Activated naive CD8-positive, alpha-beta T cell treated with anti-CD3 and anti-CD28 coated beads, Interleukin-2, amount 10 ng/mL, durations not matched to agents 7 days and 5 days (primary cell): ENCODE data around the gene ZNF814. TPM values are rescaled to one million over a fixed set of nuclear protein-coding genes. Genes with fewer than 3 reads are reported as not detected.
A peak's percentile ranks its signal among the peaks of the same experiment; 100 is the strongest.
"Not testable (repeated sequence)": the region's sequence is repeated elsewhere in the genome, so short reads cannot be mapped to it uniquely, and the experiment has no call there.

ENCODE experiments used
- ATAC-seq: fragments of 150-1000 bp; cut with Tn5 transposase; one replicate; pipeline ENCODE4 v1.10.0; 2021; ENCODE audit warnings: low read depth, moderate library complexity
- POLR2A ChIA-PET: fragments of 350-600 bp; sonication (Branson Sonifier 250); formaldehyde crosslinking; loops from one replicate; lab custom pipeline; 2021; ENCODE audit warnings: antibody characterized with exemption; lab: Charles Lee
- DNase-seq: peaks from one replicate; pipeline ENCODE4 v3.0.0; 2021
- H3K27ac Mint-ChIP-seq: one replicate; pipeline ENCODE4 v1.8.0; 2022; ENCODE audit warnings: mild to moderate bottlenecking, mixed read lengths
- H3K27me3 Mint-ChIP-seq: one replicate; pipeline ENCODE4 v1.8.0; 2022; ENCODE audit warnings: mild to moderate bottlenecking, moderate library complexity, mixed read lengths
- H3K36me3 Mint-ChIP-seq: one replicate; pipeline ENCODE4 v1.8.0; 2021; ENCODE audit warnings: mild to moderate bottlenecking, mixed read lengths
- H3K4me1 Mint-ChIP-seq: one replicate; pipeline ENCODE4 v1.8.0; 2021; ENCODE audit warnings: mixed read lengths
- H3K4me3 Mint-ChIP-seq: one replicate; pipeline ENCODE4 v1.8.0; 2022; ENCODE audit warnings: mild to moderate bottlenecking, moderate library complexity, mixed read lengths
- H3K9me3 Mint-ChIP-seq: one replicate; pipeline ENCODE4 v1.8.0; 2021; ENCODE audit warnings: mixed read lengths
- total RNA-seq, 2 experiments: library from RNA; stranded (reverse); gene quantifications; one replicate each; pipeline ENCODE4 v1.2.3, GENCODE V29; 2021

ZNF814 gene
- total RNA-seq = 10 to 100 TPM; 38.4 to 43.3 TPM

GRCh38 chr19:57888560-57889231 lies at the start of gene ZNF814:
Gene ZNF814 (minus strand): TSS chr19:57889037. CDS start chr19:57888802, 235 bp downstream.
- ATAC-seq (peak; percentile 89), DNase-seq (peak; percentile 87)
- peak within 1 kb of the TSS; percentile 93 for H3K4me3 Mint-ChIP-seq
- peak within 1 kb of the TSS; percentile 89 for H3K27ac Mint-ChIP-seq
- POLR2A ChIA-PET = interaction anchor here (0.9 to 2.9 kb wide), 4 partner anchors 28 to 296 kb away, joined by 3 to 12 read pairs (median 8); partner anchors contain the start of genes ZNF417 and ZNF776
- peaks cover 44% of the 10 kb centered on the region for H3K36me3 Mint-ChIP-seq
- peaks cover 20% of the 10 kb centered on the region for H3K9me3 Mint-ChIP-seq
- H3K4me1 Mint-ChIP-seq = peaks cover 18% of the 10 kb centered on the region
- H3K27me3 Mint-ChIP-seq = no peaks in the 10 kb centered on the region

GRCh38 chr19:57935731-57936130 lies 46.9 kb upstream of the ZNF814 start:
- DNase-seq = no peak
- Mint-ChIP-seq H3K27me3 (no peaks in the 10 kb centered on the region), H3K36me3 (peaks cover 79% of the 10 kb centered on the region), H3K4me1 (peaks cover 9% of the 10 kb centered on the region), H3K4me3 (peak overlapping the region; percentile 94), H3K27ac (no peak overlapping the region), H3K9me3 (peaks cover 30% of the 10 kb centered on the region)
- POLR2A ChIA-PET = interaction anchor here (1.0 to 1.8 kb wide), 7 partner anchors 9 to 189 kb away, joined by 3 to 8 read pairs (median 3); partner anchors contain the start of genes ZNF417, ZNF606, ZNF776 and ZSCAN18
- ATAC-seq = no peak

GRCh38 chr19:57934820-57935665 lies 46.2 kb upstream of the ZNF814 start, which contains the start of gene ZNF418:
Gene ZNF418 (minus strand): TSS chr19:57935402. CDS start chr19:57933822, 1,580 bp downstream.
- Mint-ChIP-seq H3K27ac (peak within 1 kb of the TSS; percentile 96), H3K4me3 (peak within 1 kb of the TSS; percentile 94), H3K9me3 (peaks cover 32% of the 10 kb centered on the region), H3K36me3 (peaks cover 81% of the 10 kb centered on the region), H3K4me1 (peaks cover 9% of the 10 kb centered on the region), H3K27me3 (no peaks in the 10 kb centered on the region)
- POLR2A ChIA-PET = interaction anchor here (1.0 to 1.8 kb wide), 7 partner anchors 9 to 189 kb away, joined by 3 to 8 read pairs (median 3); partner anchors contain the start of genes ZNF417, ZNF606, ZNF776 and ZSCAN18
- DNase-seq (peak; percentile 69), ATAC-seq (peak; percentile 93)

GRCh38 chr19:57927587-57927986 lies 38.8 kb upstream of the ZNF814 start:
- no peaks in the 10 kb centered on the region for H3K4me1 Mint-ChIP-seq
- no peak for ATAC-seq
- POLR2A ChIA-PET = no interaction called here
- DNase-seq = no peak
- peaks cover 33% of the 10 kb centered on the region for H3K9me3 Mint-ChIP-seq
- H3K36me3 Mint-ChIP-seq = peaks cover 65% of the 10 kb centered on the region
- no peaks in the 10 kb centered on the region for H3K27me3 Mint-ChIP-seq
- H3K4me3 Mint-ChIP-seq = no peak overlapping the region
- no peak overlapping the region for H3K27ac Mint-ChIP-seq

- POLR2A ChIA-PET = interaction anchor here (0.8 to 1.9 kb wide), 12 partner anchors 19 to 430 kb away, joined by 3 to 11 read pairs (median 6); partner anchors contain the start of genes ZNF134, ZNF135, ZNF418 and ZNF551
- Mint-ChIP-seq H3K9me3 (peaks cover 21% of the 10 kb centered on the region), H3K4me1 (peaks cover 20% of the 10 kb centered on the region), H3K36me3 (peaks cover 67% of the 10 kb centered on the region), H3K27ac (peak within 1 kb of the TSS; percentile 98), H3K4me3 (peak within 1 kb of the TSS; percentile 95)
- ATAC-seq (peak; percentile 97), DNase-seq (peak; percentile 78)
- not testable (repeated sequence) for H3K27me3 Mint-ChIP-seq
These were observed 27.5 kb upstream of the ZNF814 start, which contains the start of gene ZNF417 for GRCh38 chr19:57916168-57916995. Gene ZNF417 (minus strand): TSS chr19:57916592. CDS start chr19:57916411, 181 bp downstream.

- Mint-ChIP-seq H3K4me1 (peaks cover 20% of the 10 kb centered on the region), H3K9me3 (peaks cover 24% of the 10 kb centered on the region), H3K4me3 (peak overlapping the region; percentile 18), H3K27me3 (no peaks in the 10 kb centered on the region), H3K27ac (no peak overlapping the region), H3K36me3 (peaks cover 69% of the 10 kb centered on the region)
- no peak for DNase-seq
- no peak for ATAC-seq
- POLR2A ChIA-PET = interaction anchor here (0.6 kb wide), 1 partner anchor 578 kb away, joined by 3 read pairs; no protein-coding TSS in a partner anchor
These were observed 25.7 kb upstream of the ZNF814 start for GRCh38 chr19:57914531-57914930.

- POLR2A ChIA-PET = no interaction called here
- no peak for ATAC-seq
- H3K4me1 Mint-ChIP-seq = peaks cover 5% of the 10 kb centered on the region
- no peaks in the 10 kb centered on the region for H3K27me3 Mint-ChIP-seq
- H3K9me3 Mint-ChIP-seq = peaks cover 16% of the 10 kb centered on the region
- no peak for DNase-seq
- no peak overlapping the region for H3K4me3 Mint-ChIP-seq
- H3K36me3 Mint-ChIP-seq = peaks cover 64% of the 10 kb centered on the region
- H3K27ac Mint-ChIP-seq = no peak overlapping the region
These were observed 18.6 kb upstream of the ZNF814 start for GRCh38 chr19:57907394-57907793.

GRCh38 chr19:57905258-57905657 lies 16.4 kb upstream of the ZNF814 start:
- H3K36me3 Mint-ChIP-seq = peaks cover 52% of the 10 kb centered on the region
- ATAC-seq = no peak
- DNase-seq = no peak
- H3K4me1 Mint-ChIP-seq = peaks cover 5% of the 10 kb centered on the region
- peaks cover 8% of the 10 kb centered on the region for H3K9me3 Mint-ChIP-seq
- H3K27me3 Mint-ChIP-seq = no peaks in the 10 kb centered on the region
- no peak overlapping the region for H3K4me3 Mint-ChIP-seq
- POLR2A ChIA-PET = no interaction called here
- no peak overlapping the region for H3K27ac Mint-ChIP-seq

GRCh38 chr19:57903618-57904184 lies 14.9 kb upstream of the ZNF814 start:
- no peak overlapping the region for H3K4me3 Mint-ChIP-seq
- POLR2A ChIA-PET = no interaction called here
- H3K27ac Mint-ChIP-seq = peak overlapping the region; percentile 25
- H3K9me3 Mint-ChIP-seq = peaks cover 8% of the 10 kb centered on the region
- H3K36me3 Mint-ChIP-seq = peaks cover 43% of the 10 kb centered on the region
- DNase-seq (no peak), ATAC-seq (no peak)
- H3K27me3 Mint-ChIP-seq = no peaks in the 10 kb centered on the region
- peaks cover 5% of the 10 kb centered on the region for H3K4me1 Mint-ChIP-seq

GRCh38 chr19:57900311-57900710 lies 11.5 kb upstream of the ZNF814 start:
- H3K4me3 Mint-ChIP-seq = no peak overlapping the region
- DNase-seq = no peak
- H3K36me3 Mint-ChIP-seq = peaks cover 23% of the 10 kb centered on the region
- ATAC-seq = no peak
- POLR2A ChIA-PET = no interaction called here
- peaks cover 5% of the 10 kb centered on the region for H3K4me1 Mint-ChIP-seq
- no peaks in the 10 kb centered on the region for H3K27me3 Mint-ChIP-seq
- H3K27ac Mint-ChIP-seq = no peak overlapping the region
- no peaks in the 10 kb centered on the region for H3K9me3 Mint-ChIP-seq

GRCh38 chr19:57890706-57891105 lies 1.9 kb upstream of the ZNF814 start:
- not testable (repeated sequence) for H3K4me3 Mint-ChIP-seq, ATAC-seq, H3K27ac Mint-ChIP-seq, DNase-seq, H3K27me3 Mint-ChIP-seq
- Mint-ChIP-seq H3K9me3 (peaks cover 12% of the 10 kb centered on the region), H3K4me1 (peaks cover 18% of the 10 kb centered on the region), H3K36me3 (peaks cover 28% of the 10 kb centered on the region)
- POLR2A ChIA-PET = interaction anchor here (0.6 kb wide), 1 partner anchor 461 kb away, joined by 3 read pairs; no protein-coding TSS in a partner anchor

GRCh38 chr19:57888107-57888559 lies 704 bp downstream of the ZNF814 start:
- H3K4me1 Mint-ChIP-seq = peaks cover 18% of the 10 kb centered on the region
- POLR2A ChIA-PET = interaction anchor here (0.9 to 2.9 kb wide), 5 partner anchors 28 to 453 kb away, joined by 3 to 12 read pairs (median 7); partner anchors contain the start of genes ZNF417 and ZNF776
- no peaks in the 10 kb centered on the region for H3K27me3 Mint-ChIP-seq
- DNase-seq (no peak), ATAC-seq (no peak)
- peaks cover 20% of the 10 kb centered on the region for H3K9me3 Mint-ChIP-seq
- H3K4me3 Mint-ChIP-seq = peak overlapping the region; percentile 93
- peaks cover 50% of the 10 kb centered on the region for H3K36me3 Mint-ChIP-seq
- H3K27ac Mint-ChIP-seq = peak overlapping the region; percentile 89
